Glutamatergic neuron (in vitro differentiated cells): ENCODE results near the gene CPVL. TPM values are rescaled to one million over a fixed set of nuclear protein-coding genes. Genes with fewer than 3 reads are reported as not detected.

ENCODE experiments used
- DNase-seq: peaks from one replicate; pipeline ENCODE4 v3.0.0; 2022
- H3K27ac Mint-ChIP-seq: one replicate; pipeline ENCODE4 v1.8.0; 2020; ENCODE audit warnings: mild to moderate bottlenecking, mixed read lengths, inconsistent platforms; ENCODE audit not compliant: unreplicated experiment
- H3K27me3 Mint-ChIP-seq: one replicate; pipeline ENCODE4 v1.8.0; 2020; ENCODE audit warnings: mild to moderate bottlenecking, moderate library complexity, mixed read lengths, inconsistent platforms; ENCODE audit not compliant: unreplicated experiment
- H3K36me3 Mint-ChIP-seq: one replicate; pipeline ENCODE4 v1.8.0; 2020; ENCODE audit warnings: mild to moderate bottlenecking, mixed read lengths, inconsistent platforms; ENCODE audit not compliant: unreplicated experiment
- H3K4me1 Mint-ChIP-seq: one replicate; pipeline ENCODE4 v1.8.0; 2020; ENCODE audit warnings: mild to moderate bottlenecking, low read depth, mixed read lengths, inconsistent platforms; ENCODE audit not compliant: unreplicated experiment
- H3K4me3 Mint-ChIP-seq: one replicate; pipeline ENCODE4 v1.8.0; 2020; ENCODE audit warnings: mild to moderate bottlenecking, mixed read lengths, inconsistent platforms; ENCODE audit not compliant: unreplicated experiment
- H3K9me3 Mint-ChIP-seq: one replicate; pipeline ENCODE4 v1.8.0; 2020; ENCODE audit warnings: mild to moderate bottlenecking, moderate library complexity, mixed read lengths, inconsistent platforms; ENCODE audit not compliant: unreplicated experiment
- CTCF ChIP-seq: fragments of 200-600 bp; sonication (generic); IDR thresholded peaks from one replicate; pipeline ENCODE4 v1.5.0; 2021; ENCODE audit not compliant: partially characterized antibody, unreplicated experiment
- total RNA-seq: library from RNA; stranded (reverse); fragmentation: NEBNext Ultra II Directional; extraction: Animal tissue kit (Norgen Biotek cat#: 25700); gene quantifications from one replicate; pipeline ENCODE4 v1.2.1, GENCODE V29; 2021; ENCODE audit not compliant: unreplicated experiment

Gene CPVL
- total RNA-seq, 1 donor from 2014 or later = 20.3 TPM

DNA sequence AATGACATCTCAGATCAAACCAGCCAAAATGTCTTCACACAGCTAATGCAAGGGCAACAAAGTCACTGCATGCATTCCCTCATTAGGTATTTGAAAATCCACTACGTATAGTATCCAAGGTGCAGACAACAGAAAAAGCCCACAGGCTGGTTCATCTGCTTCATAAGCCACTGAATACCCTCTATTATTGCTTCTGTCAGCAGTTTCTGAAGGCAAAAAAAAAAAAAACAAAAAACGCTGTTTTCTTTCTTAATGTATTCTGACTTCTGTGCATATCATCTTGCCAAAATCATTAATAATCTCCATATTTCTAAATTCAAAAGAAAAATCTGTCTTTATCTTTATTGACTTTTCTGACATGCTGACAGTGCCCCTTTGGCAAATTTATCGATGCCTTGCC is 13.4 kb downstream of the CPVL start:
- no peaks in the 10 kb centered on the region for H3K9me3 Mint-ChIP-seq
- no peak for DNase-seq
- no peaks in the 10 kb centered on the region for H3K36me3 Mint-ChIP-seq
- no peak for TF ChIP-seq CTCF
- peaks cover 3% of the 10 kb centered on the region for H3K27me3 Mint-ChIP-seq
- H3K27ac Mint-ChIP-seq = no peak overlapping the region
- no peak overlapping the region for H3K4me3 Mint-ChIP-seq
- peaks cover 7% of the 10 kb centered on the region for H3K4me1 Mint-ChIP-seq

GRCh38 chr7:29131678-29132077 is 14.7 kb downstream of the CPVL start:
- peaks cover 3% of the 10 kb centered on the region for H3K27me3 Mint-ChIP-seq
- H3K4me3 Mint-ChIP-seq = no peak overlapping the region
- H3K9me3 Mint-ChIP-seq = no peaks in the 10 kb centered on the region
- no peak overlapping the region for H3K27ac Mint-ChIP-seq
- peaks cover 11% of the 10 kb centered on the region for H3K4me1 Mint-ChIP-seq
- no peaks in the 10 kb centered on the region for H3K36me3 Mint-ChIP-seq
- no peak for DNase-seq
- no peak for TF ChIP-seq CTCF

GRCh38 chr7:29130096-29130495 is 16.2 kb downstream of the CPVL start:
- H3K36me3 Mint-ChIP-seq = no peaks in the 10 kb centered on the region
- DNase-seq = no peak
- TF ChIP-seq CTCF = no peak
- no peak overlapping the region for H3K4me3 Mint-ChIP-seq
- no peak overlapping the region for H3K27ac Mint-ChIP-seq
- peaks cover 3% of the 10 kb centered on the region for H3K27me3 Mint-ChIP-seq
- H3K4me1 Mint-ChIP-seq = peaks cover 11% of the 10 kb centered on the region
- H3K9me3 Mint-ChIP-seq = no peaks in the 10 kb centered on the region

DNA sequence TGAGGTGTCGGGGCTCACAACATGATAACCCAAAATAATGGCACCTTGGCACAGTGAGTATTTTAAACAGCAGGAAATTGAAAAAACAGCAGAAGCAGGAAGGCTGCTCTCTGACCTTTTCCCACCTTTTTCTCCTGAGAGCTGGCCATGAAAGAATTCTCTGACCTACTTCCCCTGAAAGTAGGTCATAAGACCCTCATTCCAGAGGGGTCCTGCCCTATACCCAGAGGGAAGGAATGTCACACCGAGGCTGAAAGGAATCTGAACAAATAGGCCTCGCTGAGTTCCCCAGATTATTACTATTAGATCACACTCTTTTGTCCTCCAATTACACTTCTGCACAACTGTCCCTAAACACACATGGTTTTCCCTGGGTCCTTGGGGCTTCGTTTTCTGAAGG is 18.8 kb downstream of the CPVL start:
- Mint-ChIP-seq H3K36me3 (no peaks in the 10 kb centered on the region), H3K27ac (no peak overlapping the region), H3K9me3 (no peaks in the 10 kb centered on the region), H3K4me1 (peaks cover 21% of the 10 kb centered on the region), H3K27me3 (peaks cover 3% of the 10 kb centered on the region), H3K4me3 (no peak overlapping the region)
- no peak for TF ChIP-seq CTCF
- no peak for DNase-seq

- Mint-ChIP-seq H3K4me3 (no peak overlapping the region), H3K27ac (no peak overlapping the region), H3K9me3 (peaks cover 2% of the 10 kb centered on the region), H3K36me3 (no peaks in the 10 kb centered on the region), H3K4me1 (peaks cover 27% of the 10 kb centered on the region), H3K27me3 (peaks cover 3% of the 10 kb centered on the region)
- no peak for TF ChIP-seq CTCF
- no peak for DNase-seq
Observed at GRCh38 chr7:29126804-29127203, 19.5 kb downstream of the CPVL start.
